Immature natural killer cell (primary cell): ENCODE results near the gene RHOT1. TPM values are rescaled to one million over a fixed set of nuclear protein-coding genes. Genes with fewer than 3 reads are reported as not detected.
"Not testable (repeated sequence)": the region's sequence is repeated elsewhere in the genome, so short reads cannot be mapped to it uniquely, and the experiment has no call there.

Experiments
- DNase-seq, 3 donors: peaks; one replicate each; pipeline ENCODE4 v3.0.0; 2022; ENCODE audit warnings: mixed read lengths in 1 of 3
- H3K27ac Mint-ChIP-seq, 6 donors: one replicate each; pipeline ENCODE4 v1.8.0; 2020; ENCODE audit warnings: mixed read lengths in 6 of 6, mild to moderate bottlenecking in 5 of 6, inconsistent platforms in 4 of 6, moderate library complexity in 3 of 6
- H3K27me3 Mint-ChIP-seq, 3 donors: one replicate each; pipeline ENCODE4 v1.8.0; 2020 to 2021; ENCODE audit warnings: low read depth in 3 of 3, mild to moderate bottlenecking in 3 of 3, mixed read lengths in 3 of 3, moderate library complexity in 3 of 3, inconsistent platforms in 1 of 3
- H3K36me3 Mint-ChIP-seq, 3 donors: one replicate each; pipeline ENCODE4 v1.8.0; 2020; ENCODE audit warnings: mixed read lengths in 3 of 3, inconsistent platforms in 2 of 3, mild to moderate bottlenecking in 2 of 3
- H3K4me1 Mint-ChIP-seq, 2 donors: one replicate each; pipeline ENCODE4 v1.8.0; 2020; ENCODE audit warnings: inconsistent platforms in 2 of 2, mild to moderate bottlenecking in 2 of 2, mixed read lengths in 2 of 2, moderate library complexity in 1 of 2
- H3K4me3 Mint-ChIP-seq, 5 donors: one replicate each; pipeline ENCODE4 v1.8.0; 2020; ENCODE audit warnings: mild to moderate bottlenecking in 5 of 5, mixed read lengths in 5 of 5, inconsistent platforms in 3 of 5, moderate library complexity in 3 of 5
- H3K9me3 Mint-ChIP-seq, 6 donors: one replicate each; pipeline ENCODE4 v1.8.0; 2020; ENCODE audit warnings: mild to moderate bottlenecking in 6 of 6, mixed read lengths in 6 of 6, inconsistent platforms in 4 of 6, moderate library complexity in 3 of 6
- polyA plus RNA-seq, 3 donors: library from polyadenylated mRNA; unstranded; fragments of 300-500 nt; fragmentation: Illumina TruSeq; gene quantifications; one replicate each; pipeline ENCODE4 v1.2.3, GENCODE V29; 2021

The RHOT1 gene
- 10 to 100 TPM; 27.9 to 30.9 (median 30.3) TPM for polyA plus RNA-seq

DNA sequence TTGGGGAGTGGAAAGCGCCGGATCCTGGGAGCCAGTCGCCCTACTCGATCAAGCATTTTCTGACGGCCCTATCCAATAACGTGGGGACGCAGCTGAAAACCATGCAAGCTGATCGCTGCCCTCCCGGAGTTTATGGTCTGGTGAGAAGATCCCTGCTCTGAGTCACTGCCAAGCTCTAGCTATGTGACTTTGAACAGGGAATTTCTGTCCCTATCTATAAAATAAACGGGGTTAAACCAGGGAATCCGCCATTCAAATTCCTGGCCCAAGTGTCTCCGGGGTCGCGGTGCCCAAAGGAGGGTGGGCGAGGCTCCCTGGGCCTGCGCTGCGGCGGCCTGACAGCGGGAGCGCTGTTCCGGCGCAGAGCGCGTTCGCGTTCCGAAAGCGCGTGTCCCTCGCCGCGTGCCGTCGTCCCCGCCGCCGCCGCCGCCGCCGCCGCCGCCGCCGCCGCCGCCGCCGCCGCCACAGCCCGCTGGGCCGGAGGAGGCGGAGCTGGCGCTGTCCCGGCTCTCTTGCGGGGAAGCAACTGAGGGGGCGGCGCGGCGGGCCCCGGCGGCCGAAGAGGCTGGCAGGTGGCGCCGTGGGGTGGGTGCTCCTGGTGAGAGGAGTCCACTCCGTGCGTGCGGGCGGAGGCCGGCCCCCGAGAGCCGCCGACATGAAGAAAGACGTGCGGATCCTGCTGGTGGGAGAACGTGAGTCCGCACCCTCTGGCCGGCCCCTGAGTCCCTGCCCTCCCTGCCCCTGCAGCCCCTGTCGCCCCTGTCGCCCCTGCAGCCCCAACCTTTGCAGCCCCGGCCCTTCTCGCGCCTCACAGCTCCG lies at the start of gene RHOT1:
Gene RHOT1 (plus strand): TSS at position 465 of the 819 bp plus-strand sequence. CDS start 191 bp downstream, at position 656.
- no peaks in the 10 kb centered on the region for H3K9me3 Mint-ChIP-seq
- H3K27me3 Mint-ChIP-seq, result peaks cover 9 to 24% (median 18%) of the 10 kb centered on the region in 3 donors
- H3K4me3 Mint-ChIP-seq, result peak within 1 kb of the TSS; percentile 93 to 98 (median 96)
- H3K27ac Mint-ChIP-seq, result peak within 1 kb of the TSS; percentile 84 to 92 (median 90)
- peak; percentile 79 to 82 (median 81) for DNase-seq
- H3K4me1 Mint-ChIP-seq, result peaks cover 29 to 37% of the 10 kb centered on the region in 2 donors
- H3K36me3 Mint-ChIP-seq, result no peaks in the 10 kb centered on the region

DNA sequence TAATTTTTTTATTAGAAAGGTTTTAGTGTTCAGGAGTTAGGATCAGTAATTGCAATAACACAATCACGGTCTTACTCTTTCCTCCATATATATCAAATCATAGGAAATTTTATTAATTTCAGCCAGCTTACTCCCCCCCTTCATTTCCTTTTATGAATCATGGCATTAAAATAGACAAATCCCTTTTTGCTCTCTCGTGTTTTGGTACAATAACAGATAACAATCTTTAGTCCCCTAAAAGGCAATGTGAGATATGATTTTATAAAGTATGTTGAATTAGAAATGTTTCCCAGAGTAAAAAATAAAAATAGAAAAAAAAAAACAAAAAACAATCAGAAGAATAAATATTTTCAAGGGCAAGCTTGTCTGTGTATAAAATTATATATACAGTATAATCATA lies 42.6 kb upstream of the RHOT1 start:
- Mint-ChIP-seq H3K4me3 (no peak overlapping the region), H3K9me3 (no peaks in the 10 kb centered on the region), H3K4me1 (peaks cover 10 to 13% of the 10 kb centered on the region in 2 donors), H3K36me3 (no peaks in the 10 kb centered on the region), H3K27ac (no peak overlapping the region), H3K27me3 (peaks cover 0 to 2% (median 0%) of the 10 kb centered on the region in 3 donors)
- no peak for DNase-seq

DNA sequence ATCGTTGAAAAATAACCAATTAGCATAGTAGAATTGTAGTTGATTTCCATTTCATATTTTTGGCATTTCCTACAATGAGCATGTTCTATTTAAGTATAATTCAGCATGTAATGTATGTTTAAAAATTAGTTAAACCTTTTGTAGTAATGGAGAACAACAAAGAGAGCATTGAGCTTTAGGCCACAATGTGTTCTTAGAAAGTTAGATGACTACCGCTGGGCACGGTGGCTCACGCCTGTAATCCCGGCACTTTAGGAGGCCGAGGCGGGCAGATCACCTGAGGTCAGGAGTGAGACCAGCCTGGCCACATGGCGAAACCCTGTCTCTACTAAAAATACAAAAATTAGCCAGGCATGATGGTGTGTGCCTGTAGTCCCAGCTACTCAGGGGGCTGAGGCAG lies 42.0 kb upstream of the RHOT1 start:
- H3K9me3 Mint-ChIP-seq, H3K36me3 Mint-ChIP-seq, DNase-seq, H3K27me3 Mint-ChIP-seq, H3K27ac Mint-ChIP-seq, H3K4me3 Mint-ChIP-seq: not testable (repeated sequence)
- H3K4me1 Mint-ChIP-seq, result peaks cover 13 to 15% of the 10 kb centered on the region in 2 donors

GRCh38 chr17:32100971-32101631 lies 41.2 kb upstream of the RHOT1 start:
- DNase-seq, result no peak
- Mint-ChIP-seq H3K4me1 (peaks cover 17% of the 10 kb centered on the region in 2 donors), H3K27me3 (peaks cover 0 to 6% (median 0%) of the 10 kb centered on the region in 3 donors), H3K27ac (no peak overlapping the region), H3K36me3 (peaks cover 0 to 3% (median 0%) of the 10 kb centered on the region in 3 donors), H3K9me3 (no peaks in the 10 kb centered on the region), H3K4me3 (no peak overlapping the region)

- Mint-ChIP-seq H3K27ac (peak overlapping the region in 1 of 6 donors; percentile 49), H3K4me3 (no peak overlapping the region), H3K4me1 (peaks cover 28% of the 10 kb centered on the region in 2 donors), H3K27me3 (peaks cover 0 to 6% (median 0%) of the 10 kb centered on the region in 3 donors), H3K36me3 (peaks cover 0 to 3% (median 0%) of the 10 kb centered on the region in 3 donors), H3K9me3 (no peaks in the 10 kb centered on the region)
- no peak for DNase-seq
Observed at GRCh38 chr17:32102172-32102571, 40.1 kb upstream of the RHOT1 start.

- Mint-ChIP-seq H3K36me3 (peaks cover 0 to 3% (median 0%) of the 10 kb centered on the region in 3 donors), H3K27me3 (peaks cover 0 to 6% (median 0%) of the 10 kb centered on the region in 3 donors), H3K27ac (no peak overlapping the region), H3K9me3 (no peaks in the 10 kb centered on the region), H3K4me3 (no peak overlapping the region), H3K4me1 (peaks cover 32 to 33% of the 10 kb centered on the region in 2 donors)
- DNase-seq, result no peak
Observed at GRCh38 chr17:32102646-32103186, 39.6 kb upstream of the RHOT1 start.

GRCh38 chr17:32103476-32104113 lies 38.7 kb upstream of the RHOT1 start:
- Mint-ChIP-seq H3K9me3 (no peaks in the 10 kb centered on the region), H3K4me3 (peak overlapping the region in 1 of 5 donors; percentile 54), H3K4me1 (peaks cover 32 to 33% of the 10 kb centered on the region in 2 donors), H3K27me3 (peaks cover 0 to 6% (median 0%) of the 10 kb centered on the region in 3 donors), H3K36me3 (peaks cover 0 to 3% (median 0%) of the 10 kb centered on the region in 3 donors), H3K27ac (peak overlapping the region; percentile 62 to 91 (median 81))
- no peak for DNase-seq

GRCh38 chr17:32104158-32104557 lies 38.1 kb upstream of the RHOT1 start:
- peak overlapping the region; percentile 62 to 91 (median 81) for H3K27ac Mint-ChIP-seq
- H3K9me3 Mint-ChIP-seq, result no peaks in the 10 kb centered on the region
- H3K4me3 Mint-ChIP-seq, result peak overlapping the region in 3 of 5 donors; percentile 46 to 54 (median 47)
- peaks cover 0 to 3% (median 0%) of the 10 kb centered on the region in 3 donors for H3K36me3 Mint-ChIP-seq
- H3K27me3 Mint-ChIP-seq, result peaks cover 0 to 4% (median 0%) of the 10 kb centered on the region in 3 donors
- peaks cover 32 to 33% of the 10 kb centered on the region in 2 donors for H3K4me1 Mint-ChIP-seq
- DNase-seq, result no peak

GRCh38 chr17:32106471-32106981 lies 35.8 kb upstream of the RHOT1 start:
- H3K36me3 Mint-ChIP-seq, H3K27me3 Mint-ChIP-seq, H3K9me3 Mint-ChIP-seq, DNase-seq: not testable (repeated sequence)
- Mint-ChIP-seq H3K4me3 (peak overlapping the region; percentile 14 to 46 (median 28)), H3K27ac (peak overlapping the region; percentile 10 to 79 (median 52)), H3K4me1 (peaks cover 32 to 33% of the 10 kb centered on the region in 2 donors)

- H3K27ac Mint-ChIP-seq, result peak overlapping the region in 5 of 6 donors; percentile 2 to 83 (median 43)
- peaks cover 32 to 33% of the 10 kb centered on the region in 2 donors for H3K4me1 Mint-ChIP-seq
- not testable (repeated sequence) for H3K9me3 Mint-ChIP-seq, H3K27me3 Mint-ChIP-seq, H3K36me3 Mint-ChIP-seq, DNase-seq
- peak overlapping the region in 3 of 5 donors; percentile 15 to 30 (median 22) for H3K4me3 Mint-ChIP-seq
Observed at GRCh38 chr17:32107194-32107593, 35.1 kb upstream of the RHOT1 start.

- no peaks in the 10 kb centered on the region for H3K9me3 Mint-ChIP-seq
- H3K4me1 Mint-ChIP-seq, result peaks cover 16 to 22% of the 10 kb centered on the region in 2 donors
- H3K27ac Mint-ChIP-seq, result no peak overlapping the region
- no peaks in the 10 kb centered on the region for H3K36me3 Mint-ChIP-seq
- no peak for DNase-seq
- H3K27me3 Mint-ChIP-seq, result peaks cover 0 to 3% (median 0%) of the 10 kb centered on the region in 3 donors
- no peak overlapping the region for H3K4me3 Mint-ChIP-seq
Observed at GRCh38 chr17:32110596-32110995, 31.7 kb upstream of the RHOT1 start.

DNA sequence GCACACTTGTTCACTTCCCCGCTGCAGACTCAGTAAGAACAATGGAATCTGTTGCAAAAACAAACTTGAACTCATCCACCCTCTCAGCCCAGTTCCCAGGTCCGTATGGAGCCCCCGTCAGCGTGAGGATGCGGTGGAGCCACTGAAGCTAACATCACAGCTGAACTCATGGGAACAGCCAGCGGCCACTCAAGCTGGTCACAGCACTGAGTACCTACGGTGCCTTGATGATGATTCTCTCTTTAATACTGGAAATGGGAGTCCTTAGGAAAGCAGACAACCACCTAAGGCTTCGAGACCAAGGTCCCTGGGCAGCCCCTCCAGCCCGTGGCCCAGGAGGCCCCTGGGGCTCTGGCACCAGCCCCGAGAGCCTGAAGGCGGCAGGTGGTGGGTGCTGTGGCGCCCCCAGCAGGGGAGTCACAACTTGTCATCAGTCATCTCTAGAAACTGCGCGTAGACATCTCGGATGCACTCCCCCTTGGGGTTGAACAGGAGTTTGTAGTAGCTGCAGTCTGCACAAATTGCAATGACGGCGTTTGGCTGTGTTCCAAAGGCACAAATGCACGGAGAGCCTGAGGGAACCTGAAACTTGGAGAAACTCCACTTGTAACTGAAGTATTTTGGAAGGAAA lies 31.0 kb upstream of the RHOT1 start:
- H3K27me3 Mint-ChIP-seq, result peaks cover 0 to 2% (median 0%) of the 10 kb centered on the region in 3 donors
- H3K27ac Mint-ChIP-seq, result no peak overlapping the region
- no peak overlapping the region for H3K4me3 Mint-ChIP-seq
- peak; percentile 41 to 54 (median 43) for DNase-seq
- peaks cover 14 to 19% of the 10 kb centered on the region in 2 donors for H3K4me1 Mint-ChIP-seq
- H3K36me3 Mint-ChIP-seq, result no peaks in the 10 kb centered on the region
- no peaks in the 10 kb centered on the region for H3K9me3 Mint-ChIP-seq

DNA sequence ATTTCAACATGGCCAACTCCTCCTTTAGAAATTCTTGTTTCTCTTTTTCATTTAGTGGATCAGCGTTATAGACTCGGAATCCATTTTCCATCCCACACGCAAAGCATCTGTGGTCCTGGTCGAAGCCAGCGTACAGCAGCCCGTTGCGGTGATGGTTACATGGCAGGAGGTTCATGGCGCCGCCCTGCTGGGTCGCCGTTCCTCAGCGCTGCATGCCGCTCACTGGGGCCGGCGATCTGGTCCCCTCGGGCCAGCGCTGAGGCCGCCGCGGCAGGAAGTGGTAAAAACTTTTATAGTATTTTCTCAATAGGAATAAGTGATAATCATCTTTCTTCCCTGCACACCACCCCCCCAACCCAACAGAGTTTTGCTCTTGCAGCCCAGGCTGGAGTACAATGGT lies 29.9 kb upstream of the RHOT1 start:
- no peak for DNase-seq
- Mint-ChIP-seq H3K36me3 (no peaks in the 10 kb centered on the region), H3K4me1 (peaks cover 2 to 7% of the 10 kb centered on the region in 2 donors), H3K27ac (no peak overlapping the region), H3K9me3 (no peaks in the 10 kb centered on the region), H3K27me3 (peaks cover 0 to 2% (median 2%) of the 10 kb centered on the region in 3 donors), H3K4me3 (no peak overlapping the region)
